Hippocampal formation (tissue), 2 donors: Measurements from ENCODE around the gene PHLPP2.
"Not testable (repeated sequence)": the region's sequence is repeated elsewhere in the genome, so short reads cannot be mapped to it uniquely, and the experiment has no call there.

Experiments used
- DNase-seq, 2 donors: peaks; one replicate each; lab custom pipeline; 2025; lab: John Stamatoyannopoulos, UW

PHLPP2 gene

GRCh38 chr16:71722801-71723536 is 1.5 kb downstream of the PHLPP2 start:
- peak in 1 of 2 donors; percentile 47 for DNase-seq

GRCh38 chr16:71721066-71721740 is 3.3 kb downstream of the PHLPP2 start:
- no peak for DNase-seq

GRCh38 chr16:71712501-71712900 is 12.0 kb downstream of the PHLPP2 start:
- no peak for DNase-seq

GRCh38 chr16:71711789-71712188 is 12.7 kb downstream of the PHLPP2 start:
- no peak for DNase-seq

- no peak for DNase-seq
These were observed 15.2 kb downstream of the PHLPP2 start for GRCh38 chr16:71709229-71709781.

GRCh38 chr16:71708696-71709095 is 15.8 kb downstream of the PHLPP2 start:
- DNase-seq = no peak

- no peak for DNase-seq
These were observed 17.3 kb downstream of the PHLPP2 start for GRCh38 chr16:71707199-71707598.

- no peak for DNase-seq
These were observed 18.5 kb downstream of the PHLPP2 start for GRCh38 chr16:71706046-71706445.

GRCh38 chr16:71703333-71703732 is 21.2 kb downstream of the PHLPP2 start:
- DNase-seq = no peak

- no peak for DNase-seq
These were observed 23.7 kb downstream of the PHLPP2 start for GRCh38 chr16:71700831-71701230.

GRCh38 chr16:71698491-71698890 is 26.0 kb downstream of the PHLPP2 start:
- no peak for DNase-seq

- DNase-seq = no peak
These were observed 31.3 kb downstream of the PHLPP2 start for GRCh38 chr16:71693164-71693563.

- no peak for DNase-seq
These were observed 34.6 kb downstream of the PHLPP2 start for GRCh38 chr16:71689901-71690300.

GRCh38 chr16:71687861-71688260 is 36.6 kb downstream of the PHLPP2 start:
- no peak for DNase-seq

GRCh38 chr16:71684280-71684679 is 40.2 kb downstream of the PHLPP2 start:
- DNase-seq = not testable (repeated sequence)

GRCh38 chr16:71681360-71681759 is 43.1 kb downstream of the PHLPP2 start:
- DNase-seq = no peak

GRCh38 chr16:71676236-71676635 is 48.3 kb downstream of the PHLPP2 start:
- no peak for DNase-seq

- DNase-seq = no peak
These were observed 49.1 kb downstream of the PHLPP2 start for GRCh38 chr16:71675380-71675779.

GRCh38 chr16:71674229-71674628 is 50.3 kb downstream of the PHLPP2 start:
- no peak for DNase-seq

- DNase-seq = no peak
These were observed 50.9 kb downstream of the PHLPP2 start for GRCh38 chr16:71673582-71673973.

- no peak for DNase-seq
These were observed 51.5 kb downstream of the PHLPP2 start for GRCh38 chr16:71672803-71673581.

GRCh38 chr16:71672125-71672524 is 52.4 kb downstream of the PHLPP2 start:
- no peak for DNase-seq
